ENCODE measurements around the gene SUN5. TPM values are rescaled to one million over a fixed set of nuclear protein-coding genes. Genes with fewer than 3 reads are reported as not detected.

The SUN5 gene
- not detected for total RNA-seq

GRCh38 chr20:33004141-33004751 is at the start of gene SUN5:
TSS of gene SUN5 (minus strand) at chr20:33004433. CDS start at chr20:33004340, 93 bp downstream.

GRCh38 chr20:33053291-33054106 is 49.3 kb upstream of the SUN5 start, which contains the start of gene BPIFB3:
TSS of gene BPIFB3 (plus strand) at chr20:33053903. CDS start at chr20:33055436, 1,533 bp downstream.

GRCh38 chr20:33031531-33031930 is 27.3 kb upstream of the SUN5 start, which contains the start of gene BPIFB6:
TSS of gene BPIFB6 (plus strand) at chr20:33031648. CDS start at chr20:33031648, 0 bp downstream.

GRCh38 chr20:33007376-33008335 is 3.4 kb upstream of the SUN5 start, which contains the start of gene BPIFB2:
TSS of gene BPIFB2 (plus strand) at chr20:33007704. CDS start at chr20:33008575, 871 bp downstream.

Other genes starting within 250 kb of the SUN5 start
- 1 to 10 TPM; 3.3 to 3.5 TPM for gene DNMT3B, start 242.0 kb downstream of the SUN5 start, total RNA-seq
- gene MAPRE1, start 184.5 kb downstream of the SUN5 start, total RNA-seq = 100 to 1,000 TPM; 115 to 117 TPM
- gene EFCAB8, start 145.5 kb downstream of the SUN5 start, total RNA-seq = under 1 TPM; 0.18 to 0.39 TPM
- gene BPIFB2, start 3.3 kb upstream of the SUN5 start, total RNA-seq = not detected
- not detected for gene BPIFB6, start 27.2 kb upstream of the SUN5 start, total RNA-seq
- gene BPIFB3, start 49.5 kb upstream of the SUN5 start, total RNA-seq = not detected
- not detected for gene BPIFB4, start 75.2 kb upstream of the SUN5 start, total RNA-seq
- not detected for gene BPIFA2, start 163.7 kb upstream of the SUN5 start, total RNA-seq
- gene BPIFA3, start 212.9 kb upstream of the SUN5 start, total RNA-seq = not detected
- not detected for gene BPIFA1, start 231.6 kb upstream of the SUN5 start, total RNA-seq

All from activated naive CD4-positive, alpha-beta T cell treated with anti-CD3 and anti-CD28 coated beads, Interleukin-2, amount 10 ng/mL, durations not matched to agents 5 hours and 36 hours (primary cell).